Ramos (cell line): ENCODE data around the gene CPVL.
"Not testable (repeated sequence)": the region's sequence is repeated elsewhere in the genome, so short reads cannot be mapped to it uniquely, and the experiment has no call there.

Experiments
- in situ Hi-C: fragments of 300-500 bp; cut with MboI; formaldehyde crosslinking; loops from one replicate; pipeline ENCODE4 v1.14.3; 2022; ENCODE audit warnings: low sequenced_read_pairs; ENCODE audit not compliant: unreplicated experiment

Gene CPVL

GRCh38 chr7:29123626-29124190 is 22.6 kb downstream of the CPVL start:
- in situ Hi-C loops, result no loop called here

- in situ Hi-C loops, result no loop called here
These were observed 23.6 kb downstream of the CPVL start for GRCh38 chr7:29122759-29123158.

GRCh38 chr7:29122081-29122480 is 24.3 kb downstream of the CPVL start:
- in situ Hi-C loops, result no loop called here

- in situ Hi-C loops, result no loop called here
These were observed 25.4 kb downstream of the CPVL start for GRCh38 chr7:29120955-29121354.

- in situ Hi-C loops, result no loop called here
These were observed 26.8 kb downstream of the CPVL start for GRCh38 chr7:29119538-29119937.

GRCh38 chr7:29116361-29117200 is 29.8 kb downstream of the CPVL start:
- in situ Hi-C loops, result no loop called here

GRCh38 chr7:29115753-29116152 is 30.6 kb downstream of the CPVL start:
- in situ Hi-C loops, result no loop called here

GRCh38 chr7:29115130-29115687 is 31.1 kb downstream of the CPVL start:
- in situ Hi-C loops, result no loop called here

GRCh38 chr7:29114266-29114665 is 32.1 kb downstream of the CPVL start:
- in situ Hi-C loops, result not testable (repeated sequence)

- in situ Hi-C loops, result no loop called here
These were observed 32.8 kb downstream of the CPVL start for GRCh38 chr7:29113384-29114102.

GRCh38 chr7:29112721-29113120 is 33.6 kb downstream of the CPVL start:
- in situ Hi-C loops, result no loop called here

- in situ Hi-C loops, result loop anchor here (5.0 kb wide), 1 partner anchor 188 kb away; no protein-coding TSS in a partner anchor
These were observed 36.4 kb downstream of the CPVL start for GRCh38 chr7:29109899-29110298.

GRCh38 chr7:29109358-29109757 is 37.0 kb downstream of the CPVL start:
- in situ Hi-C loops, result loop anchor here (5.0 kb wide), 1 partner anchor 187 kb away; no protein-coding TSS in a partner anchor

GRCh38 chr7:29107056-29107455 is 39.3 kb downstream of the CPVL start:
- in situ Hi-C loops, result loop anchor here (5.0 kb wide), 1 partner anchor 185 kb away; no protein-coding TSS in a partner anchor

GRCh38 chr7:29106669-29106988 is 39.7 kb downstream of the CPVL start:
- in situ Hi-C loops, result loop anchor here (5.0 kb wide), 1 partner anchor 184 kb away; no protein-coding TSS in a partner anchor

- in situ Hi-C loops, result loop anchor here (5.0 kb wide), 1 partner anchor 184 kb away; no protein-coding TSS in a partner anchor
These were observed 40.3 kb downstream of the CPVL start for GRCh38 chr7:29105752-29106668.

GRCh38 chr7:29105191-29105590 is 41.1 kb downstream of the CPVL start:
- in situ Hi-C loops, result loop anchor here (5.0 kb wide), 1 partner anchor 183 kb away; no protein-coding TSS in a partner anchor

GRCh38 chr7:29102558-29103151 is 43.7 kb downstream of the CPVL start:
- in situ Hi-C loops, result no loop called here

- in situ Hi-C loops, result no loop called here
These were observed 45.4 kb downstream of the CPVL start for GRCh38 chr7:29100924-29101323.
